OCI-LY3 (cell line): ENCODE results near the gene NRP2.

Experiments
- EZH2phosphoT487 ChIP-seq: fragments of 200-600 bp; shearing (Covaris generic); IDR thresholded peaks from 2 replicates; pipeline ENCODE4 v1.6.1; 2018; ENCODE audit warnings: antibody characterized with exemption, mixed run types, low read depth
- TF ChIP-seq, protein P1 (sequence below): fragments of 200-600, 300-600 bp; sonication (generic); IDR thresholded peaks from 2 replicates; pipeline ENCODE4 v1.5.1; 2014; ENCODE audit warnings: antibody characterized with exemption, low read length, low read depth

DNA sequence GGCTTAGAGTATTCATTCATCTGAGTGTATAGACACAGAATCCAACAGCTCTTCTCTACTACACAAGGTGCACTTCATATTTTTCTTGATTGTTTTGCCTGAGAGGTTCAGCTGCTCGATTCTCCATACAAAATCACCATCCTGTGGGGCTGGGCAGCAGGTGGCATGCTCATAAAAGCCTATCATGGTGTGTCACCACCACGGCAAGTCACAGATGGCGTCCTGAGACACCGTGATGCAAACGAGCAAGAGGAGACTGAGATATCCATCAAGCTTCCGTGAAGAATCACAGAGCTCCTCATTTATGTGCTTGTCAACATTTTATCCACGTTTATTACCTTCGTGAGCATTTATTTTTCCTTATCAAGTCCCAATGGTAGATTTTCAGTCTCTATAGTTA is 22.4 kb upstream of the NRP2 start:
- TF ChIP-seq, protein P1, sequence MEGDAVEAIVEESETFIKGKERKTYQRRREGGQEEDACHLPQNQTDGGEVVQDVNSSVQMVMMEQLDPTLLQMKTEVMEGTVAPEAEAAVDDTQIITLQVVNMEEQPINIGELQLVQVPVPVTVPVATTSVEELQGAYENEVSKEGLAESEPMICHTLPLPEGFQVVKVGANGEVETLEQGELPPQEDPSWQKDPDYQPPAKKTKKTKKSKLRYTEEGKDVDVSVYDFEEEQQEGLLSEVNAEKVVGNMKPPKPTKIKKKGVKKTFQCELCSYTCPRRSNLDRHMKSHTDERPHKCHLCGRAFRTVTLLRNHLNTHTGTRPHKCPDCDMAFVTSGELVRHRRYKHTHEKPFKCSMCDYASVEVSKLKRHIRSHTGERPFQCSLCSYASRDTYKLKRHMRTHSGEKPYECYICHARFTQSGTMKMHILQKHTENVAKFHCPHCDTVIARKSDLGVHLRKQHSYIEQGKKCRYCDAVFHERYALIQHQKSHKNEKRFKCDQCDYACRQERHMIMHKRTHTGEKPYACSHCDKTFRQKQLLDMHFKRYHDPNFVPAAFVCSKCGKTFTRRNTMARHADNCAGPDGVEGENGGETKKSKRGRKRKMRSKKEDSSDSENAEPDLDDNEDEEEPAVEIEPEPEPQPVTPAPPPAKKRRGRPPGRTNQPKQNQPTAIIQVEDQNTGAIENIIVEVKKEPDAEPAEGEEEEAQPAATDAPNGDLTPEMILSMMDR: no peak
- no peak for TF ChIP-seq EZH2phosphoT487
